ENCODE measurements around the gene STAT6. TPM values are rescaled to one million over a fixed set of nuclear protein-coding genes. Genes with fewer than 3 reads are reported as not detected.

The STAT6 gene
- total RNA-seq, 1 donor from 2014 or later, result 33.8 TPM

DNA sequence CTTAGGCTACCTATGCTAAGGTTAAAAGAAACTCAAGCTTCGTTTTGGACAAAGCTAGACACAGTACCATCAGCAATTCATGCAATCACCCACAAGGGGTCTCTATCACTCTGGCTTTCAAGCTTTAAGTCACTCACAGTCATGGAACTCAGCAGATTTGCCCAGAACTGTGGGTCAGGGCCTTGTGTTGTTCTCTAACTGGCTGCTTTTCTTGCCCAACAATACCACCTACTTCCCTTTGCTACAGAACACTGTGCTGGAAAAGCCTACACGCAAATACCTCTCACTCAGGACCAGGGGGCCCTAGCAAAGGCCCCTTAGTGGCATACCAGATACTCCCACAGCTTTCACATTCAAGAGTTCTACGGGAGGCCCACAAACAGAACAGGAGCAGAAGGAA lies 41.6 kb downstream of the STAT6 start:
- Mint-ChIP-seq H3K27me3 (ENCODE audit: low read depth, unreplicated experiment) (no peaks in the 10 kb centered on the region), H3K4me3 (ENCODE audit: unreplicated experiment) (no peak overlapping the region), H3K27ac (ENCODE audit: unreplicated experiment) (peak overlapping the region; percentile 96), H3K36me3 (ENCODE audit: low read depth, unreplicated experiment) (peaks cover 1% of the 10 kb centered on the region), H3K9me3 (ENCODE audit: unreplicated experiment) (no peaks in the 10 kb centered on the region), H3K4me1 (ENCODE audit: low read depth, unreplicated experiment) (peaks cover 12% of the 10 kb centered on the region)
- FAIRE-seq (peak; percentile 75), DNase-seq (ENCODE audit: low read depth) (peak; percentile 66)
- H3K4me2 ChIP-seq (ENCODE audit: low read length), result no peak overlapping the region
- H3K36me3 ChIP-seq (ENCODE audit: insufficient read depth, low read length), result peaks cover 6% of the 10 kb centered on the region
- H2AFZ ChIP-seq (ENCODE audit: low read depth, low read length), result peak overlapping the region; percentile 50
- no peaks in the 10 kb centered on the region for H3K27me3 ChIP-seq (ENCODE audit: insufficient read depth, low read length)
- H3K79me2 ChIP-seq (ENCODE audit: insufficient read depth, low read length), result no peaks in the 10 kb centered on the region
- no peaks in the 10 kb centered on the region for H4K20me1 ChIP-seq (ENCODE audit: insufficient read depth, low read length)
- no peak for TF ChIP-seq EZH2 (IDR thresholded peaks at IDR 0.05; ENCODE audit: insufficient read depth, low read length)
- TF ChIP-seq, protein P1, sequence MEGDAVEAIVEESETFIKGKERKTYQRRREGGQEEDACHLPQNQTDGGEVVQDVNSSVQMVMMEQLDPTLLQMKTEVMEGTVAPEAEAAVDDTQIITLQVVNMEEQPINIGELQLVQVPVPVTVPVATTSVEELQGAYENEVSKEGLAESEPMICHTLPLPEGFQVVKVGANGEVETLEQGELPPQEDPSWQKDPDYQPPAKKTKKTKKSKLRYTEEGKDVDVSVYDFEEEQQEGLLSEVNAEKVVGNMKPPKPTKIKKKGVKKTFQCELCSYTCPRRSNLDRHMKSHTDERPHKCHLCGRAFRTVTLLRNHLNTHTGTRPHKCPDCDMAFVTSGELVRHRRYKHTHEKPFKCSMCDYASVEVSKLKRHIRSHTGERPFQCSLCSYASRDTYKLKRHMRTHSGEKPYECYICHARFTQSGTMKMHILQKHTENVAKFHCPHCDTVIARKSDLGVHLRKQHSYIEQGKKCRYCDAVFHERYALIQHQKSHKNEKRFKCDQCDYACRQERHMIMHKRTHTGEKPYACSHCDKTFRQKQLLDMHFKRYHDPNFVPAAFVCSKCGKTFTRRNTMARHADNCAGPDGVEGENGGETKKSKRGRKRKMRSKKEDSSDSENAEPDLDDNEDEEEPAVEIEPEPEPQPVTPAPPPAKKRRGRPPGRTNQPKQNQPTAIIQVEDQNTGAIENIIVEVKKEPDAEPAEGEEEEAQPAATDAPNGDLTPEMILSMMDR (IDR thresholded peaks at IDR 0.05; ENCODE audit: insufficient read depth, low read depth, low read length), result peak; percentile 96
- H3K9me3 ChIP-seq (ENCODE audit: insufficient read depth, low read depth, low read length), result no peaks in the 10 kb centered on the region
- H3K27ac ChIP-seq (ENCODE audit: low read depth, low read length), result no peak overlapping the region
- H3K4me1 ChIP-seq (ENCODE audit: insufficient read depth, low read length), result peaks cover 5% of the 10 kb centered on the region
- H3K4me3 ChIP-seq (ENCODE audit: insufficient read depth, low read depth, low read length), result no peak overlapping the region
- H3K9ac ChIP-seq (ENCODE audit: low read length), result peak overlapping the region; percentile 44

DNA sequence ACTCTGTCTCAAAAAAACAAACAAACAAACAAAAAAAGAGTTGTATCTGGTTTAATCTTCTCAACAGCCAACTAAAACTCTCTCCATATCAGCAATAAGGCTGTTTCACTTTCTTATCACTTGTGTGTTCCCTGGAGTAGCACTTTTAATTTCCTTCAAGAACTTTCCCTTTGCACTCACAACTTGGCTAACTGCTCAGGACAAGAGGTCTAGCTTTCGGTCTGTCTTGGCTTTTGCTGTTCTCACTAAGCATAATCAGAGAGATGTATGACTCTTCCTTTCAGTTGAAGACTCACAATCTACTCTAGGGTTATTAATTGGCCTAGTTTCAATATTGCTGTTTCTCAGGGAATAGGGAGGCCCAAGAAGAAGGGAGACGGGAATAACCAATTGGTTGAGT lies 44.9 kb downstream of the STAT6 start:
- Mint-ChIP-seq H3K36me3 (ENCODE audit: low read depth, unreplicated experiment) (peaks cover 1% of the 10 kb centered on the region), H3K4me1 (ENCODE audit: low read depth, unreplicated experiment) (peaks cover 9% of the 10 kb centered on the region), H3K27me3 (ENCODE audit: low read depth, unreplicated experiment) (no peaks in the 10 kb centered on the region), H3K27ac (ENCODE audit: unreplicated experiment) (no peak overlapping the region), H3K9me3 (ENCODE audit: unreplicated experiment) (no peaks in the 10 kb centered on the region), H3K4me3 (ENCODE audit: unreplicated experiment) (no peak overlapping the region)
- Histone ChIP-seq H3K27ac (ENCODE audit: low read depth, low read length) (no peak overlapping the region), H3K79me2 (ENCODE audit: insufficient read depth, low read length) (no peaks in the 10 kb centered on the region), H3K4me2 (ENCODE audit: low read length) (no peak overlapping the region), H2AFZ (ENCODE audit: low read depth, low read length) (no peak overlapping the region), H4K20me1 (ENCODE audit: insufficient read depth, low read length) (no peaks in the 10 kb centered on the region), H3K4me1 (ENCODE audit: insufficient read depth, low read length) (peaks cover 3% of the 10 kb centered on the region), H3K36me3 (ENCODE audit: insufficient read depth, low read length) (peaks cover 8% of the 10 kb centered on the region), H3K27me3 (ENCODE audit: insufficient read depth, low read length) (no peaks in the 10 kb centered on the region), H3K9me3 (ENCODE audit: insufficient read depth, low read depth, low read length) (no peaks in the 10 kb centered on the region), H3K4me3 (ENCODE audit: insufficient read depth, low read depth, low read length) (no peak overlapping the region), H3K9ac (ENCODE audit: low read length) (no peak overlapping the region)
- FAIRE-seq (no peak), DNase-seq (ENCODE audit: low read depth) (no peak)
- TF ChIP-seq EZH2 (IDR thresholded peaks at IDR 0.05; ENCODE audit: insufficient read depth, low read length), result no peak
- TF ChIP-seq, protein P1 (IDR thresholded peaks at IDR 0.05; ENCODE audit: insufficient read depth, low read depth, low read length), result no peak

DNA sequence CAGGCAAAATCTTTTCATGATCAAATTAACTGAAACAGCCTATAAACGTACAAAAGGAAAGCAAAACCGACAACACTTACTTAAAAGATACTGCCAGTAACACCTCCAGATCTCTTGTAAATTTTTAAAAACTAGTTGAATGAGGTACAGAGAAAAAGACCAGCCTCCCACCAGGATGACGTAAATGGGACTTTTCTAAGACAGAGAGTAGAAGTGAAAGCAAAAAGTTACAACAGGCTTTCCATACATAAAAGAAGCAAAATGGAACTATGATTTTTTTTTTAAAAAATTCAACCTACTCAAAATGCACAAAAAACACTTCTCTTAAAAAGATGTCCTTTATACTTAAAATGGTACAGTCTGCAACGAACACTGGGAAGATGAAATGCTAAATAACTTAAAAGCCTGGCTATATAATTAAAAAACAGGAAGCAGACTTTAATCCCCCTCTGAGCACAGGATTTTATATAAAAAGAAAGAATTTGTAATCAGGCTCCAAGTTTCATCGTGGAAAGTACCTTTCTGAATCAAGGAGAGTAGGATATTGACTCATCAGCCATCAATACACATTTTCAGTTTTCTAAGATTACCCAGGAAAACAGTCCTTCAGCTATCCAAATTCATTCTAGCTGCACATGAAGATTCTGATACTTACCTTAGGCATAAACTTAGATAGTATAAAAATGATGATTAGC lies 47.0 kb downstream of the STAT6 start:
- Mint-ChIP-seq H3K4me1 (ENCODE audit: low read depth, unreplicated experiment) (peaks cover 2% of the 10 kb centered on the region), H3K36me3 (ENCODE audit: low read depth, unreplicated experiment) (peaks cover 1% of the 10 kb centered on the region), H3K9me3 (ENCODE audit: unreplicated experiment) (no peaks in the 10 kb centered on the region), H3K27me3 (ENCODE audit: low read depth, unreplicated experiment) (no peaks in the 10 kb centered on the region), H3K4me3 (ENCODE audit: unreplicated experiment) (no peak overlapping the region), H3K27ac (ENCODE audit: unreplicated experiment) (peak overlapping the region; percentile 16)
- Histone ChIP-seq H3K4me3 (ENCODE audit: insufficient read depth, low read depth, low read length) (no peak overlapping the region), H3K79me2 (ENCODE audit: insufficient read depth, low read length) (no peaks in the 10 kb centered on the region), H3K27me3 (ENCODE audit: insufficient read depth, low read length) (no peaks in the 10 kb centered on the region), H3K36me3 (ENCODE audit: insufficient read depth, low read length) (peaks cover 9% of the 10 kb centered on the region), H3K9me3 (ENCODE audit: insufficient read depth, low read depth, low read length) (no peaks in the 10 kb centered on the region), H2AFZ (ENCODE audit: low read depth, low read length) (no peak overlapping the region), H3K9ac (ENCODE audit: low read length) (no peak overlapping the region), H3K4me2 (ENCODE audit: low read length) (no peak overlapping the region), H3K4me1 (ENCODE audit: insufficient read depth, low read length) (no peaks in the 10 kb centered on the region), H4K20me1 (ENCODE audit: insufficient read depth, low read length) (no peaks in the 10 kb centered on the region), H3K27ac (ENCODE audit: low read depth, low read length) (no peak overlapping the region)
- FAIRE-seq, result no peak
- no peak for TF ChIP-seq EZH2 (IDR thresholded peaks at IDR 0.05; ENCODE audit: insufficient read depth, low read length)
- TF ChIP-seq, protein P1 (IDR thresholded peaks at IDR 0.05; ENCODE audit: insufficient read depth, low read depth, low read length), result no peak
- DNase-seq (ENCODE audit: low read depth), result no peak

Measured in astrocyte (in vitro differentiated cells and primary cell).